ENCODE results near the gene MAPKAP1.
A peak's percentile ranks its signal among the peaks of the same experiment; 100 is the strongest.

Gene MAPKAP1

GRCh38 chr9:125514468-125514867, 192.5 kb downstream of the MAPKAP1 start:
- TF ChIP-seq, protein P1, sequence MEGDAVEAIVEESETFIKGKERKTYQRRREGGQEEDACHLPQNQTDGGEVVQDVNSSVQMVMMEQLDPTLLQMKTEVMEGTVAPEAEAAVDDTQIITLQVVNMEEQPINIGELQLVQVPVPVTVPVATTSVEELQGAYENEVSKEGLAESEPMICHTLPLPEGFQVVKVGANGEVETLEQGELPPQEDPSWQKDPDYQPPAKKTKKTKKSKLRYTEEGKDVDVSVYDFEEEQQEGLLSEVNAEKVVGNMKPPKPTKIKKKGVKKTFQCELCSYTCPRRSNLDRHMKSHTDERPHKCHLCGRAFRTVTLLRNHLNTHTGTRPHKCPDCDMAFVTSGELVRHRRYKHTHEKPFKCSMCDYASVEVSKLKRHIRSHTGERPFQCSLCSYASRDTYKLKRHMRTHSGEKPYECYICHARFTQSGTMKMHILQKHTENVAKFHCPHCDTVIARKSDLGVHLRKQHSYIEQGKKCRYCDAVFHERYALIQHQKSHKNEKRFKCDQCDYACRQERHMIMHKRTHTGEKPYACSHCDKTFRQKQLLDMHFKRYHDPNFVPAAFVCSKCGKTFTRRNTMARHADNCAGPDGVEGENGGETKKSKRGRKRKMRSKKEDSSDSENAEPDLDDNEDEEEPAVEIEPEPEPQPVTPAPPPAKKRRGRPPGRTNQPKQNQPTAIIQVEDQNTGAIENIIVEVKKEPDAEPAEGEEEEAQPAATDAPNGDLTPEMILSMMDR (IDR thresholded peaks at IDR 0.05; ENCODE audit: insufficient read depth, low read depth, low read length, missing control alignments), result no peak
- DNase-seq (ENCODE audit: low read depth), result no peak
- no peak overlapping the region for H3K4me3 ChIP-seq (ENCODE audit: low read length)

DNA sequence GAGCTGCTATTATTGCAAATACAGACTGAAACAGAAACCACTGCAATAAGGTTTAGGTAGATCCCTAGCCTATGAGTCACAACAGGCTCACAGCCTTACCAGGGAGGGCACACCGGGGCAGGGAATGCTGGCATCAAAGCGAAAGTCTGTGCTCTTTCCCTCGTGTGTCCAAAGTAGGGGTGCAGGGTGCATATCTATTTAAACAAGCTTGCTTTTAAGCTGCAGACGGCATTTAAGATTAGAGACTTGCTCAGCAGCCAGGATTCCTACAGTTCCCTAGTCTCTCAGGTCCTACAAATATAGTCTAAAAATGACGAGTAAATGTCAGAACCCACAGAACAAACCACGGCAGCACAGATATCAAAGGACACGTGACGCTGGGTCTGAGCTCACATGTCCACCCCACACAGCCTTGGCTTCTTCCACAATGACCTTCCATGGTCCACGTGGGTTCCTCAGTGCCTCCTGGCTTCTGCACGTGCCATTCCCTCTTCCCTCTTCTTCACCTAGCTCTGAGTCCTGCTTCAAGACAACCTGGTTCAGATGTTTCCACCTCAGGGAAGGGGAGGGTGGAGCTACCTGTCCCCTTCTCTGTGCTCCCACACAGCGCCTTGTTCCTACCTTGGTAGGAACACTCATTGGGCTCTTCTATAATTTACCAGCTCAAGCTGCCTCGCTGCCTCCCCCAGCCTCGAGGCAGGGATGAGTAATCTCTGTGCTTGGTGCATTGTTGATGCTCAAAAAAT, 193.2 kb downstream of the MAPKAP1 start:
- peak; percentile 90 for DNase-seq (ENCODE audit: low read depth)
- H3K4me3 ChIP-seq (ENCODE audit: low read length), result peak overlapping the region; percentile 25
- TF ChIP-seq, protein P1 (IDR thresholded peaks at IDR 0.05; ENCODE audit: insufficient read depth, low read depth, low read length, missing control alignments), result no peak

DNA sequence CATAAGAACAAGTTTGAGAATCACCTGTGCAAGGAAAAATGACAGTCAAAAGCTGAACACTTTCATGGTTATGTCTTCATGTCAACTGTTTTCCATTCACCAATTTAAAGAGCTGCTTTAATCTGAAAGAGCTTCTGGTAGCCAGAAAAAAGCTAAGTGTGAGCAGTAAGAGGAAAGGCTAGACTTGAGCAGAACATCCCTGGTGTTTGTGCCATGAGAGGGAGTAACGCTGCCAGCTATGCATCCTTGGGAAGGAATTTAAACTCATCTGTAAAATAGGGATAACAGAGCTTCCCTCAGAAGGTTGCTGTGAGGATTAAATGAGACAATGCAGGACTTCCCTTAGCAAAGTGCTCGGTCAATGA, 193.7 kb downstream of the MAPKAP1 start:
- DNase-seq (ENCODE audit: low read depth), result no peak
- peak overlapping the region; percentile 25 for H3K4me3 ChIP-seq (ENCODE audit: low read length)
- TF ChIP-seq, protein P1 (IDR thresholded peaks at IDR 0.05; ENCODE audit: insufficient read depth, low read depth, low read length, missing control alignments), result no peak

DNA sequence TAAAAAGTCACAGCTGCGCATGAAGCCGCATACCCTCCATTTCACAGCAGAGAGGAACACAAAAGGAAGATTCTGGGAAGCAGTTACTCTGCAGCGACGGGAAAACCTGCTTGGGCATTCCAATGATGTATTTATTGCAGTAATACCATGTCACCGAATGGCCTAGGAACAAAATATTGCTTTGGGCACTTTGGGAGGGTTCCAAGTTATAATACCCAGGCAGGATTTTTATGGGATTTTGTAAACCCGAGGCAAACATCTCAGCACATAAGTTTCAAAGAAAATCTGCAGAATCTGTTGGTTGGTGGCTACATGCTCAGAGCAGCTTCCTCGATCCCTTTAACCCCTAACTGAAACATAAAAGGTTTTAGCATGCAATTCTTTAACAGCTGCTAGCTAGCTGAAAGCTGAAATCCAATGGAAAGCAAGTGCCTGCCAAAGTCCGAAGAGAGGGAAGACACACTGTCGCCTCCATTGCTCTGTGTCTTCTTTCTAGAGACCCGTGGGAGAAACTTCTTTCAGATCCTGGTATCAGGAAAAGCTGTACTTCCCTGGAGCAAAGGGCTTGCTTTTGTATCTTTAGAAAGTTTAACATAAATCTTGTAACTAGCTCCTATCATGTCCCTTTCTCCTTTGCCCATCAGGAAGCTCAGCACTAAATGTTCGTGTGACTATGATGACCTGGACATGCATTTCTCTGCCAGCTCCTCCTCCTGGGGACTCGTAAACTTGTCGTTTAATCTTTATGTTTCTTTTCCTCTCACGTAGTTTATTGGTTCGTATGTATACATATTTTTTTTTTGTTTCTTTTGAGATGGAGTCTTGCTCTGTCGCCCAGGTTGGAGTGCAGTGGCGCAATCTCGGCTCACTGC, 195.0 kb downstream of the MAPKAP1 start:
- TF ChIP-seq, protein P1 (IDR thresholded peaks at IDR 0.05; ENCODE audit: insufficient read depth, low read depth, low read length, missing control alignments), result no peak
- H3K4me3 ChIP-seq (ENCODE audit: low read length), result no peak overlapping the region
- DNase-seq (ENCODE audit: low read depth), result peak; percentile 19

DNA sequence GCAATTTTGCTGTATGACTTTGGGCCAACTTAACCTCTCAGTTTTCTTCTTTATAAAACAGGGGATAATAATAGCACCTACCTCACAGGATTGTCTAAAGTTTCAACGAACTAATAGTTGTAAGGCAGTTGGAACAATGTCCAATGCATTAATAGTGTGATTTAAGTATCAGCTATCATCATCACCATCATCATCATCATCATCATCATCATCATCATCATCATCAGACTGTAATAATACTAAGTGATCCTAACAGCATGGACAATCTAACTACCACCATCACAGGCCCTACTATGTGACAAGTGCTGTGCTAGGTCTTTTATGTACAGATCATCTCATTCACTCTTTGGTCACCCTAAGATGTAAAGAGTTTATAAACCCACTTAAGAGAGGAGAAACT, 196.0 kb downstream of the MAPKAP1 start:
- no peak overlapping the region for H3K4me3 ChIP-seq (ENCODE audit: low read length)
- no peak for DNase-seq (ENCODE audit: low read depth)
- TF ChIP-seq, protein P1 (IDR thresholded peaks at IDR 0.05; ENCODE audit: insufficient read depth, low read depth, low read length, missing control alignments), result no peak

DNA sequence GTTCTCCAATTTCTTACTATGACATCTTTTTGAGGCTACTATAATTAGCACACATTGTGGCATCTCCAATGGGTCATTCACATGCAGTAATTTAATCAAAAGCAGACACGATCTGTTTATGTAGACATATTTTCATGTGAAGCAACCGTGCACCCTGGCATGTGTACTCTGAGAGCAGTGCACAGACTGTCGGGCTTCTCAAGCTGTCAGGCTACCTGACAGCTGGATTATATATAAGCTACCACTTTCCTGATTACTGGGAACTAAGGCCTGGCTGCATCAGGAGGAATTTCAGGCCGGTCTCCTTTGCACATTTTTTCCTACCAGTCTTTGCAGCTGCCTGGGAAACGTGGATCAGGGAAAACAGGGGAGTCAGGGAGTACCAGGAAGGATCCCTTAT, 197.5 kb downstream of the MAPKAP1 start:
- H3K4me3 ChIP-seq (ENCODE audit: low read length), result no peak overlapping the region
- TF ChIP-seq, protein P1 (IDR thresholded peaks at IDR 0.05; ENCODE audit: insufficient read depth, low read depth, low read length, missing control alignments), result no peak
- no peak for DNase-seq (ENCODE audit: low read depth)
